HCEC 1CT (cell line): ENCODE results near the gene DHX38.

Source experiments
- DNase-seq: peaks from one replicate; pipeline ENCODE4 v3.0.0-alpha.2; 2017

The DHX38 gene

DNA sequence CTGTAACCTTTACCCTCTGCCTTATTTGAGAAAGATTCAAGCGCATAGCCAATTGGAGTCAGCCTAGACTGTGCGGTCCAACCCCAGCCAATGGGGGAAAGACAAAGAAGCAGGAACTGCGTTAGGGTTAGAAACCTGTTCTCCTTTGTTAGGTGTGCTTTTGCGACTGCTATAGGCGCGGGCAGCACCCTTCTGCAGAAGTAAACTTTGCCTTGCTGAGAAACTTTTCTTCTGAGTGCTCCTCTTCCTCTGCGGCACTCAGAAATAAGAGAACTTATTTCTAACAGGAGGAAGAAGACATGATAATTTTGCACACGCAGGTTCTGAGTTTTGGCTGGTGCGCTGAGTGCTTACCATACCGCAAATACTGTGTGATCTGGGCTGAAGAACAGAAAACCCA is 9.2 kb upstream of the DHX38 start:
- DNase-seq = no peak

DNA sequence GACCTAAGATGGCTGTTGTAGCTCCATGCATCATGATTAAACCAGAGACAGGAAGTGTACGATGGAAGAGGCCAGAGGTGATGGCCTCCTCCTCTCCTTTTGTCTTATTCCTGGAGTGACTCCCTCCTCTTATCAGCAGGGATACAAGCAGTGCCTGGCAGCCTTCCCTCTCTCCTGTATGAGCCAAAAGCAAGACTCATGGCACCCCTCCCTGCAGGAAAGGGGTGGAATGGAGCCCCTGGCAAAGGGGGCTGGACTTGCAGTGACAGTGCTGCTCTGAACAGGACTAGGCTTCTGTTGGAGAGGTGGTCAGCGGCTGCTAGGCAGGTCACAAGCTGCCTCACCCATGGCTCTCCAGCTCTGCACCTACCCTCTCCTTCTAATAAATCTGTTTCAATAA is 8.6 kb upstream of the DHX38 start:
- no peak for DNase-seq

DNA sequence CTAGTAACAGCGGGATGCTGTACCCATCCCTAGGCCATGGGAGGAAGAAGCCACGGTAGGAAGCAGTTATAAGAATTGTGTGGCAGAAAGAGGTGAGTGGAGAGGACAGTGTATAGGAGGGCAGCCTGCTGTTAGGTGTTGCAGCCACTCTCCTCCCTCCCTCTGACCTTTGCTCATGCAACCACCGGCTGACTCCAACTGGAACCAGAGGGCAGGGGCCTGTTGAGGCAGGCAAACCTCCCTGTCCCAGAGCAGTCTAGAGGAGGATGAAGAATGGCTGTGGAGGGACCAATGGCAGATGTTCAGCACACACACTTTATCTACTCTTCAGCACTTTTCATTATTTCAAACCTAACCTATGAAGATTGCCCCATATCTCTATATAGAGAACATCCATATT is 2.4 kb upstream of the DHX38 start:
- DNase-seq = no peak

DNA sequence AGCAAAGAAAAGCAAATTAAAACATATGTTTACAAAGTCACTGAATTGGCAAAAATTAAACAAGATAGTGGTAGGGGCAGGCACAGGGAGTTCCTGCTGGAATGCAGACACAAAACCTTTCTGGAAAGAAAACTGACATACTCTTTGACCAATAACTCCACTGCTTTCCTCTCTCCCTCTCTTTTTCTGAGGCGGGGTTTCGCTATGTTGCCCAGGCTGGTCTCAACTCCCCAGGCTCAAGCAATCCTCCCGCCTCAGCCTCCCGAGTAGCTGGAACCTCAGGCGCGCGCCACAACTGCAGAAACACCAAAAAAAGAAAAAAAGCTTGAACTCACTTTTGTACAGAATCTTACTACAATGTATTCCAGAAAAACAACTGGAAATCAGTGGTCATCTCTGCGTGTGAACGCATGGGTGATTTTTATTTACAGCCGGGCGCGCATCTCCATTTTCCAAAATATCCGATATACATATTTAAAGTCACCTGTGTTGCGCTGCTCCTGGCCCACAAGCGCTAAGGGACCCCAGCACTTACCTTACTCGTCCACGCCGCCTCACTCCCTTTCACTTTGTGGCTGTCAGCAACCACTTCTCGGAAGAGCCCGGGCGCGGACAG is 707 bp upstream of the DHX38 start:
- DNase-seq = peak; percentile 50

DNA sequence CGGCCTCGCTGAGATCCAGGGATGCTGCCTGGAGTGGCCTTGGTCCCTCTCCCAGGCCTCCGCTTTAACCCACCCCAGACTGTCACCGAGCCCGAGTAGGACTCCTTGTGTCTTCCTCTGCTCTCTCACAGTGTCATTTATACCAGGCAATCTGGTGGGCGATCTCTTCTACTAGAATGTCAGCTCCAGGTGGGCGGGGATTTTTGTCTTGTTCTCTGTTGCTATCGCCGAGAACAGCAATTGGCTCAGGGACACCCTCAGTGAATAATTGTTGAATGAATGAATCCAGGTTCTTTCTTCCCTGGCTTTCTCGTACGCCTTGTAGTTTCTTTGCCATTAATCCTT is 591 bp downstream of the DHX38 start:
- no peak for DNase-seq

DNA sequence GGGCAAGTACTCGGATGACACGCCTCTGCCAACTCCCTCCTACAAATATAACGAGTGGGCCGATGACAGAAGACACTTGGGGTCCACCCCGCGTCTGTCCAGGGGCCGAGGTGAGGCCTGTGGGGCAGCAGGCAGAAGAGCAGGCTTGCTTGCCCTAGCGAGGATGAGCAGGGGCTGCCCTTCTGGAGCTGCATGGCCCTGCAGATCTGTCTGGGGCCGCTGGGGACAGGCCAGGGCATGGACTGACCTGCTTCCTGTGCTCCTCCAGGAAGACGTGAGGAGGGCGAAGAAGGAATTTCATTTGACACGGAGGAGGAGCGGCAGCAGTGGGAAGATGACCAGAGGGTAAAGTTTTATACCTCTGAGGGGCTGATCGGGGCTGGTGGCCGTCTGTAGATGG is 5.3 kb downstream of the DHX38 start:
- no peak for DNase-seq

DNA sequence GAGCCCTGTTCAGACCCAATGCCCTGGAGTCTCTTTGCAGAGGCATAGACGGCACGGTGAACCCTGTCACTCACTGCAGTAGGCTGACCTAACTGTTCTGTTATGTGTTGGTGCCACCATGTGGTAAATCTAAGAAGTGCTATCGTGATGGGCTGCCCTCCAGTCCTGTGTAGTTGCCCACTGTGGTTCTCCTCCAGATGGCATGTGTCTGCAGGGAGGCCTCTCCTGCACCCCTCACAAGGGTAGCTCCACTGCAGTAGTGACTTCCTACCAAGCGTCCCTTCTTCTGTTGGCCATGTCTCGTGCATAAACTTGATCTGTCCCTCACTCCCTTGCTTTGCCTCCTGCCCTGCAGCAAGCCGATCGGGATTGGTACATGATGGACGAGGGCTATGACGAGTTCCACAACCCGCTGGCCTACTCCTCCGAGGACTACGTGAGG is 5.8 kb downstream of the DHX38 start:
- peak; percentile 34 for DNase-seq

DNA sequence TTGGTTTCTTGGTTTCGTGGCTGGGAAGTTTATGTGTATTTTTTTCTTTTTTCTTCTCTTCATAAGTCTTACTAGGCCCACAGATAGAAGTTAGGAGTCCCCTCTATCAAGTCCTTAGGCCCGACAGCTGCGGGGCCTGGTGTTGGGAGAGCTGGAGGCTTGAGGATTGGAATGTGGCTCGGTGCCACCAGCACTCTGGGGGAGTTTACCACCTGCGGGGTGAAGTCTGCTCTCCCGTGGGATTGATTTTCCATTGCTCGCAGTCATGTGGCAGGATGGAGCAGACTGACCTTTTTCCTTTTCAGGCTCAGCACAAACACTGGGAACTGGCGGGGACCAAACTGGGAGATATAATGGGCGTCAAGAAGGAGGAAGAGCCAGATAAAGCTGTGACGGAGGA is 7.5 kb downstream of the DHX38 start:
- DNase-seq = no peak

DNA sequence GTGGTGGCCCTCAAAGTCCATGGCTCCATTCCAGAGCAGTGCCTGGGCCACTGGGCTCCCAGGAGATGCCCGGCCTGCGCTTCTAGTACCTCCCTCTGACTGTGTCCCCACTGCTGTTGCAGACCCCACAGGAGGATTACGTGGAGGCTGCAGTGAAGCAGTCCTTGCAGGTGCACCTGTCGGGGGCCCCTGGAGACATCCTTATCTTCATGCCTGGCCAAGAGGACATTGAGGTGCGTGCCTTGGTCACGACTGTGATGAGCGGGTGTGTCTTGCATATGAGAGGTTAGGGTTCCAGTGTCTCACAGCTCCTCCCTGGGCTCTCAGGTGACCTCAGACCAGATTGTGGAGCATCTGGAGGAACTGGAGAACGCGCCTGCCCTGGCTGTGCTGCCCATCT is 11.3 kb downstream of the DHX38 start:
- no peak for DNase-seq

DNA sequence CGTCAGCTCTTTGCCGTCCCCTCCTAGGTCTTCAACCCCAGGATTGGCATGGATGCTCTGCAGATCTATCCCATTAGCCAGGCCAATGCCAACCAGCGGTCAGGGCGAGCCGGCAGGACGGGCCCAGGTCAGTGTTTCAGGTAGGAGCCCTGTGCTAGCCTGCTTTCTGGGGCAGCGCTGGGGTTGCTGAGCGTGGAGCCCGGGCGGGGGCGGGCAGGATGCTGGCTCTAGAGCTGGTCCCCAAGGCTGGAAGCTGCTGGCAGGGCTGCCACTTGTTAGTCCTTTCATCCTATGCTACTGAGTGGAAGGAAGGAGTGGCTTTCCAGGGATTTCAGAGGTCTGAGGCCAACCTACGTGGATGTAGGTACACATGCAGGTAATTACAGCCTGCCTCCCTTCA is 12.3 kb downstream of the DHX38 start:
- DNase-seq = no peak

DNA sequence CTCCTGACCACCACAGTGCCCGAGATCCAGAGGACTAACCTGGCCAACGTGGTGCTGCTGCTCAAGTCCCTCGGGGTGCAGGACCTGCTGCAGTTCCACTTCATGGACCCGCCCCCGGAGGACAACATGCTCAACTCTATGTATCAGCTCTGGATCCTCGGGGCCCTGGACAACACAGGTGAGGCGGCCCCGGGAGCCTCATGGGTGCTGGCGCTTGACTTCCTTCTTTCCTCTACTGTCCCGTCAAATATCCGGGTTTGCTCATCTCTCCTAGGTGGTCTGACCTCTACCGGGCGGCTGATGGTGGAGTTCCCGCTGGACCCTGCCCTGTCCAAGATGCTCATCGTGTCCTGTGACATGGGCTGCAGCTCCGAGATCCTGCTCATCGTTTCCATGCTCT is 13.7 kb downstream of the DHX38 start:
- no peak for DNase-seq

DNA sequence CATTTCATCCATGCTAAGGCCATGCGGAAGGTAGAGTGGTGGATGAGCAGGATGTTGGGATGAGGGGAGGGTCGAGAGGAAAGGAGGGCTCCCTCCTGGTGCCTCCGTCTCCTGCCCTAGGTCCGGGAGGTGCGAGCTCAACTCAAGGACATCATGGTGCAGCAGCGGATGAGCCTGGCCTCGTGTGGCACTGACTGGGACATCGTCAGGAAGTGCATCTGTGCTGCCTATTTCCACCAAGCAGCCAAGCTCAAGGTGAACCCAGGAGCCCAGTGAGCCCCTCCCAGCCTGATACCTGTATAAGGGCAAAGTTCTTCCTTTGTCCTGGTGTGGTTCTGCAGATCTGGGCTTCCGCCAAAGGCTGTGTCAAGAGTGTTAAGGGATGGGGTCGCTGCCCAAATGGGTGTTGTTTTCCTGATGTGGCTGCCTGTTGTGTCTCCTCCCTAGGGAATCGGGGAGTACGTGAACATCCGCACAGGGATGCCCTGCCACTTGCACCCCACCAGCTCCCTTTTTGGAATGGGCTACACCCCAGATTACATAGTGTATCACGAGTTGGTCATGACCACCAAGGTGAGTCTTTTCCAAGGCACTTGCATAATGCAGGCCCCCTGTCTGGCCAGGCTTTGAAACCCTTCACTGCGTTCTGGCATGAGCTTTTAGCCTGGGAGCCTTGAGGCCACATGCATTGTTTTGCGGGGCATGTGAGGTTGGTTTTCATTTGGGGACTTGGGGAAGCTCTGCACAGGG is 14.9 kb downstream of the DHX38 start:
- no peak for DNase-seq

DNA sequence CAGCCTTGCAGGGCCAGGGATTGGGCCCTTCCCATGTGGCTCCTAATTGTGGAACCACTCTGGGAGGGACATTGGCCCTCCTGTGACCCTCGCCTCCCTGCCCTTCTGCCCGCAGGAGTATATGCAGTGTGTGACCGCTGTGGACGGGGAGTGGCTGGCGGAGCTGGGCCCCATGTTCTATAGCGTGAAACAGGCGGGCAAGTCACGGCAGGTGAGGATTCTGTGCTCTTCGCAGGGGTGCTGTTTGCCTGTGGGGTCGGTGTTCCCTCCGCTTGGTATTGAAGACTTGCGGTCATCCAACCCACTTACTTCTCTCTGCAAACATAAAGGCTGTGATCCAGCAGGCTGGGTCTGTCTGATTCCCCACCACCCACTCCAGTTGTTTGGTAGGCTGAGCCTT is 15.7 kb downstream of the DHX38 start:
- DNase-seq = no peak

DNA sequence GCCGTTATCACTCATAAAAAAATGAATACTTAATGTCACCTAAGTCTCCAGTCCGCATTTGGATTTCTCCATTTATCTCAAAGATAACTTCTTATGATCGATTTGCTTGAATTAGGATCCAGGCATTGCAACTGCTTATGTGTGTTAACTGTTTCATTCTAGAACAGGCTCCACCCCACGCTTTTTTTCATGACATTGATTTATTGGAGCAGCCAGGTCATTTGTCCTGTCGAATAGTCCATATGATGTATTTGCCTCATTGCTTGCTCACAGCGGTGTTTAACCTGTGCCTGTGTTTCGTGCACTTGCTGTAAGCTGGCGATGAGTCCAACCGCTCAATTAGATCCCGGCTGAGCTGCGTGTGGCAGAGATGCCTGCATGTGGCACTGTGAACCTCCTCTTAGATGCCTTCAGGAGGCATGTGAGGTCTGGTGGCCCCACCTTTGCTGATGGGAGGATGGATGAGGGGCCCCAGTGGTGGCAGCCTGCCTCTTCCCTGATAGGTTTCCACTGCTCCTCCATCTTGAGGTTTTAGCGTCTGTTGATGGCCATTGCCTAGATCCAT is 16.4 kb downstream of the DHX38 start:
- DNase-seq = no peak

DNA sequence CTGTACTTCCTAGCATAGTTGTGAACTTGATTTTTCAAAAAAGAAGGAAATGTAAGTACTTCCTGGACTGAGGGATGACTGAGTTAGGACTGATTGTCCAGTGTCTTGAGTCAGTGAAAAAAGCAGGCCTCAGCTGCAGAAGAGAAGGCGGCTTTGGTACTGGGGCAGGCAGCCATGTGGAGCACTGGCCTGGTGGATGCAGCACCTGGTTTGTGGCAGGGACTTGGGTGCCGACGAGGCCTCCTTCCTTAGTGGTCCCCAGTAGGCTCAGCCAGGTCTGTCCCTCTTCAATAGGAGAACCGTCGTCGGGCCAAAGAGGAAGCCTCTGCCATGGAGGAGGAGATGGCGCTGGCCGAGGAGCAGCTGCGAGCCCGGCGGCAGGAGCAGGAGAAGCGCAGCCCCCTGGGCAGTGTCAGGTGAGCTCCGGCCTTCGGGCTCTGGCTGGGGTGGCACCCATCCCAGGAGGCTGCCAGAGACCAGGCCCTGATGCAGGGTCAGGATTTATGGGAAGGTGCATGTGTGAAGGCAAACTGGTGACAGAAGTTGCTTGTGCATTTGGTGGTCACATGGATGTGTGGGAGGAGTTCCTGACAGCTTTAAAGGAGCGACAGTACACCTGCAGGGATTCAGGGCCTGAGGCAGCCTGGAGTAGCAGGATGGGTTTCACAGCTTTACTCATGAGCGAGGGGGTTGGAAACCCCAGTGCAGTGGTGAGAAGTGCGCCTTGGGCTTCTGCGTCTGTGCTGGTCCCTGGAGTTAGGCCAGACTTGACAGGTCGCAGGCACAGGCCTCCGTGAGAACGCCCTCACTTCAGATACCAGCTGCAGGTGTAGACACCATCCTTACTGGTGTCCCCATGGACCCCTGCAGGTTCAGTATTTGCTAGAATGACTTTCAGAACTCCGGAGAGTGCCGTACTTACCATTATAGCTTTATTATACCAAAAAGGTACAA is 17.3 kb downstream of the DHX38 start:
- DNase-seq = no peak

DNA sequence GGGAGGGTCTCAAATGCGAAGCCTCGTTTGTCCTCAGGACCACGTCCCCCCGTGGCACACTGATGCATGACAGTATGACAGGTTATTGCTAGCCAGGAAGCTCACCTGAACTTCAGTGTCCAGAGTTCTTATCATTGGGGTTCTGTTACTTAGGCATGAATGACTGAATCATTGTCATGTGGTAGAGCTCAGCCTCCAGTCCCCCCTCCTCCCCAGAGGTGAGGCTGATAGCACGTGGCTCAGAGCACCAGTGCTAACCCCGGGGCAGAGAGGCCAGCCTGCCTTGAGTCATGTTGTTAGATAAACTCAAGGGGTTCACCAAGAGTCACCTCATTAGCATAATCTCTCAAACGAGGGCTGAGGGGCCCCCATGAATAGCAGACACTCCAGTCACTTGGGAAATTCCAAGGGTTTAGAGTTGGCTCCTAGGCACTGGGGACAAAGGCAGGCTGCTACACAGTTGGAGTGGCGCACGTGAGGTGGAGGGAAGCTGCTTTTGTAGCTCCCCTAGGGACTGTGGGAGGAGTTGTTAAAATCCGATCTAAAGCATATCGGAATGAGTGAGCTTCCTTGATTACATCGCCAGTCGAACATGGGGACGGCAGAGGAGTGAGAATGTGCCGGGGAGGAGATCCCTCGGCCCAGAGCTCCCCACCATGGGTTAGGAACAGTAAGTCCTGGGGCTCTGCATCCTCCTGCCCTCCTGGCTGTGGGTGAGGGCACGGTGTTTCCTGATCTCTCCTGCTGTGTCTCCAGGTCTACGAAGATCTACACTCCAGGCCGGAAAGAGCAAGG is 18.2 kb downstream of the DHX38 start:
- DNase-seq = no peak

DNA sequence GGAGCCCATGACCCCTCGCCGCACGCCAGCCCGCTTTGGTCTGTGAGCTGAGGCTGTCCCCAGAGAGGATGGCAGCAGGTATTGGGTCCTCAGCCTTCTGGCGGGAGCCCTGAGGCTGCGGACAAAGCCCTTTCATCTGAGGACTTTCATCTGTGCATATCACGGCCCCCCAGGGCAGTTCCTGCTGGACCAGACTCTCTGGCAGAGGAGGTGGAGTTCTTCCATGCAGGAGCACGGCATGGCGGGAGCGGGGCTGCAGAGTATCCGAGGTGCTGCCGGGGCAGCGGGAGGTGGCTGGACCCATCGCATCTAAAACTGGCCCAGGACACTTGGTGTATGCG is 18.8 kb downstream of the DHX38 start:
- DNase-seq = no peak

DNA sequence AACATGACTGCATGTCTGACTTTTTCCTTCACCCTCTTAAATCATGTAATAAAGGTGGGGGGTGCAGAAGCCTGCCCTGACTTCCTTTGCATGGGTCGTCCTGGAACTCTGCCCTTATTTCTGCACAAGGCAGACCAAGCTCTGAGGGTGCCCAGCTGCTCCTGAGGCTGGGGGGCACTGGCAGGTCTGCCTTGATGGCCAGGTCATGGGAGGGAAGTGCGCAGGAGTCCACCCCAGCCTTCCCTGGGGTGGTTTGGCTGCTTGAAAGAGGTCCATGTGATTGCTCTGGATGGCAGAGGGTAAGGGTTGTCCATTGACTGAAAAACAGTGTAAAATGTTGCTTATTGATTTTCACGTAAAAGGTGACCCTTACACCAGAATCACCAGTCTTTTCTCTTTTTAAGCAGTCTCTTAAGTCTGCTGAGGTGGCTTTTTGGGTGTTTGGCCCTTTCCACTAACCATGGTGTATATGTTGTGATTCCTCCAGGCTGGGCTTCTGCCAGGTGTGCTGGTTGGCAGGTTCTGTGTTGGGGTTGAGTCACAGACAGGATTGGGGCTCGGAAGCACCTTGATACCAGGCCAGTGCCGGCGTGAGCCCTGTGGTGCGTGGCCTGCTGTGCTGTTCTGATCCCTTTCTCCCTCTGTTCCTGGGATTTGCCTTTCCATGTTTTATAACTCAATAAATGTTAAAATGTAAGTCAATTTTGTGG is 19.4 kb downstream of the DHX38 start:
- DNase-seq = no peak

DNA sequence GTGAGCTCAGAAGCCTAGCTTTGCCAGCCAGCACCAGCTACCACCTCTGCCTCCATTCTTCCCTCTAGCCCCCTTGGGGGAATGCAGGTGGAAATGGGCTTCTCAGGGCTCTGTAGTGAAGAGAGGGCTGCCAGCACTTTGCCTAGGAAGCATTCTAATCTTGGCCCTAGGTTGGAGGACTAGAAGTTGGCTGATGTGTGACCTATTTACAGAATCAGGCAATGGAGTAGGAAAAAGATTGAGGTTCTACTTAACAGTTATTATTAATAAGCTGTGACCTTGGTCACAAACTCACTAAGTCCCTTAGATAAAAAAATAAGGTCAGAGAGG is 19.9 kb downstream of the DHX38 start:
- no peak for DNase-seq

DNA sequence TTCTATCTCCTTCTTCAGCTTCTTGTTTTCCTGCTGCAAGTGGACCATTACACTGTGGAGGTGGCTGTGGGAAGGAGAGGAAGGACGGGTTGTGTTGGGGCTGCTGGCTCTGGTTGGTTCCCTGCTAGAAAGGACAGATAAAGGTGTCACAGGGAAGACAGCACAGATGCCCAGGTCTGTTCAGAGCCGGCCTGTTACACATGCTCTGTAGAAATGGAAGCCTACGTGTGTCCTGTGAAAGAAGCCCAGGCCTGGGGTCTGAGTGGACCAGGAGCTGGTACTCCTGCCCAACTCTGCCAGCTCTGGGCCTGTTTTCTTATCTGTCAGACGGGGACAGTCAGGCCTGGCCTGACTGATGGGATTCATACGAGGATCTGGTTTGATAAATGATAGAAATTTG is 26.4 kb downstream of the DHX38 start:
- DNase-seq = no peak

DNA sequence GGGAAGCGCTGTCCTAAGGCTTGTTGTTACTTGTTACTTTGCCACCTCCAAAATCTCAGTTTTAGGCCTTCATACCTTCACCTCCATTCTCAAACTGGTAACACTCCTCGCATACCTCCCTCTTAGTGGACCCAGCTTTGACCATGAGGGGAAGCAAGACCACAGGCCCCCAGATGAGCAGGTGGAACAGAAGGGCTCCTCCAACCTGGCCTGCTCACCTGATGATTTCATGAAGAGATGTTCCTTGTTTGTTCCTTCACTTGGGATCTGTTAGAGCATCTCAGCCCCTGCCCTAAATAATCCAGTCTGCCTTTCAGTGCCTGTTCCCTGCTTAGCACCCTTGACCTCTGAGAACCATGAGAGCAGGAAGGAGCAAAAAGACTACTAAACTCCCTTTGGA is 28.7 kb downstream of the DHX38 start:
- no peak for DNase-seq

DNA sequence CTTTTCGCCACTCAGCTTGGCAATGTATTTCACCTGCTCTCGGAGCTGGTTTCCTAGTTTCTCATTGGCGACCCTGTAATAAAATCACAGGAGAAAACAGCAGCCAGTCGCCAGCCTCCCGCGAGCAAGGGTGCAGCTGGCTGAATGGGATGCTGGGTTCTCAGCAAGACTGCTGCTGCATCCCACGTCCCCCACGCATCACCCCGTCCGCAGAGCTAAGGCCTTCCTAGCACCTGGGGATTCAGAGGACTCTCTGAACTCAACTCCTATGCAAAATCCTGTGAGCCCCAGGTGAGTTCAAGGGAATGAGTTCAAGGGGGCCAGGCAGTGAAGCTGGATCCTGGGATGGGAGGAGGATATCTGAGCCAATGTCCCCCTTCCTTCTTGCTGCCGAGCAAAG is 29.3 kb downstream of the DHX38 start:
- DNase-seq = no peak
